ENCODE results near the gene OSBPL3. TPM values are rescaled to one million over a fixed set of nuclear protein-coding genes. Genes with fewer than 3 reads are reported as not detected.

The OSBPL3 gene
- total and polyA plus RNA-seq, 5 experiments from 2014 or later, result 3.4 to 28.4 (median 5.3) TPM

DNA sequence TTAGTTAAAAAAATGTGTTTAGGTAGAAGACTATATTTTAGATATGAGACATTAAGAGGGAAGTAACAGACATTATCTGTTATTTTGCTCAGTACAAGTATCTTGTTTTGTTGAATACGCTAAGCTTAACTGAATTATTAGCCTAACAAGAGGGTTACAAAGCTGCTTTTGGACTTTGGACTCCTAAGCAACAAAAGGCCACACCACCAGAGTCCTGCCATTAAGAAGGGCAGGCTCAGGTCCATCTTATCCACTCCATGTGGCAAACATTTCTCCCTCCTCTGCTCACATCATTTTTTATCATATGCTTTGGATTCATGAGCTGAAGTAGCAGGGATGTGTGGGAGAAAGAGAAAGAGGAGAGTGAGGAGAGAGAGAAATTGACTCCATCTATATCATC, 33.5 kb downstream of the OSBPL3 start:
- Mint-ChIP-seq H3K27ac (peak overlapping the region in 1 of 10 donors; percentile 51), H3K36me3 (no peaks in the 10 kb centered on the region)
- POLR2A ChIA-PET, result no interaction called here

DNA sequence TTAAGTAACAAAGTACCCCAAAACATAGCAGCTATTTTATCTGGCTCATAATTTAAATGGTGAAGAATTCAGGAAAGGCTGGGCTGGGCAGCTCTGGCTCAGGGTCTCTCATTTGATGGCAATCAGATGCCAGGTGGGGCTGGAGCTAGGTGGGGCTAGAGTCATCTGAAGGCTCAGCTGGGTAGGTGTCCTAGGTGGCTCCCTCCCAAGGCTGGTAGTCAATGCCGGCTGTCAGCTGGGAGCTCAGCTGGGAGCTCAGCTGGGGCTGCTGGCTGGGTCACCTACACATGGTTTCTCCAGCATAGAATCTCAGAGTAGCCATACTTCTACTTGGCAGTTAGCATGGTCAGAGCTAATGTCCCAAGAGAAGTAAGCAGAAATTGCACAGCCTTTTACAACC, 34.1 kb downstream of the OSBPL3 start:
- DNase-seq, result no peak
- Mint-ChIP-seq H3K36me3 (no peaks in the 10 kb centered on the region), H3K4me3 (no peak overlapping the region), H3K27ac (no peak overlapping the region), H3K4me1 (peaks cover 13 to 31% (median 27%) of the 10 kb centered on the region in 4 donors), H3K9me3 (peaks cover 0 to 2% (median 0%) of the 10 kb centered on the region in 9 donors), H3K27me3 (no peaks in the 10 kb centered on the region)
- POLR2A ChIA-PET, result no interaction called here
- no peak for ATAC-seq

More for the DNA sequence above, 33.5 kb downstream of the OSBPL3 start:
- Mint-ChIP-seq H3K4me3 (no peak overlapping the region), H3K27me3 (no peaks in the 10 kb centered on the region), H3K4me1 (peaks cover 13 to 35% (median 27%) of the 10 kb centered on the region in 4 donors), H3K9me3 (peaks cover 0 to 2% (median 0%) of the 10 kb centered on the region in 9 donors)
- ATAC-seq (no peak), DNase-seq (no peak)

DNA sequence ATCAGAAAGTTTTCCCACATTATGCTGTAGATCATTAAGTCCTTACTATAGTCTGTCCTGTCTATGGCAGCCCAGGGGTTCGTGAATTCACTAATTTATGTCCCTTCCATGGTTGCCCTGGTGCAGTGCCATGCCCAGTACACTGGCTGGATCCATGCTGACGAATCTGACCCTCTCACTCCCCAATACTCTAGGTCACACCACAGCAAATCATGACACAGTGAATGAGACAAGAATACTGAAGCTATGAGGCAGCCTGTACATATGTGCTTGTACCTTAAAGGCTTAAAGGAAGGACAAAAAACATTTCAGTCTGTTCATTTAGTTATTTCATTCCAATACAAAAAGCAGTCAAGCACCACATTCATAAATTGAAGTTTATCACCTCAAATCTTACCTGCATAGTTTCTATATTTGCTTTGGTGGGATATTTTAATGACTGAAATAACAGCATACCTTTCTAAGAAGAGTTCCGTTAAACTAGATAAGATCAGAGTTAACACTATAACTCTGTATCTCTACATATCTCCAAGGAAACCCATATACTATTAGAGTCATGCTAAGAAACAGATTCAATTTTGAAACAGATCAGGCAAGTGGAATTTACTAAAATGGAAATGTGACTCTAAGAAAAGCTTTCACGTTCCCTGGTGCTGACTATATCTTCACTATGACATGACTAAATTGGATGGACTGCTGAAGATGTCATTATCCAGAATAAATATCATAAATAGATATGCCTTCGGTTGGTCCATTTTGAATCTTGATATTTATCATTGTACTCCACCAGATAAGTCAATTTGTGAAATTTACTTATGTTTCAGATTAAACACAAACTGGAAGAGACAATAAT, 36.7 kb downstream of the OSBPL3 start:
- DNase-seq (no peak), ATAC-seq (no peak)
- Mint-ChIP-seq H3K27me3 (no peaks in the 10 kb centered on the region), H3K4me1 (peaks cover 9 to 24% (median 15%) of the 10 kb centered on the region in 4 donors), H3K36me3 (no peaks in the 10 kb centered on the region), H3K27ac (peak overlapping the region in 1 of 10 donors; percentile 36), H3K4me3 (no peak overlapping the region), H3K9me3 (peaks cover 0 to 2% (median 0%) of the 10 kb centered on the region in 9 donors)
- POLR2A ChIA-PET, result no interaction called here

- H3K9me3 Mint-ChIP-seq, result peaks cover 0 to 2% (median 0%) of the 10 kb centered on the region in 9 donors
- no peak overlapping the region for H3K4me3 Mint-ChIP-seq
- no peak for ATAC-seq
- no peak overlapping the region for H3K27ac Mint-ChIP-seq
- H3K4me1 Mint-ChIP-seq, result peaks cover 9 to 19% (median 14%) of the 10 kb centered on the region in 4 donors
- POLR2A ChIA-PET, result interaction anchor here (0.6 kb wide), 1 partner anchor 109 kb away, joined by 3 read pairs; no protein-coding TSS in a partner anchor
- DNase-seq, result no peak
- H3K36me3 Mint-ChIP-seq, result peaks cover 0 to 4% (median 0%) of the 10 kb centered on the region in 3 donors
- H3K27me3 Mint-ChIP-seq, result no peaks in the 10 kb centered on the region
These were observed 37.8 kb downstream of the OSBPL3 start for GRCh38 chr7:24942226-24942625.

DNA sequence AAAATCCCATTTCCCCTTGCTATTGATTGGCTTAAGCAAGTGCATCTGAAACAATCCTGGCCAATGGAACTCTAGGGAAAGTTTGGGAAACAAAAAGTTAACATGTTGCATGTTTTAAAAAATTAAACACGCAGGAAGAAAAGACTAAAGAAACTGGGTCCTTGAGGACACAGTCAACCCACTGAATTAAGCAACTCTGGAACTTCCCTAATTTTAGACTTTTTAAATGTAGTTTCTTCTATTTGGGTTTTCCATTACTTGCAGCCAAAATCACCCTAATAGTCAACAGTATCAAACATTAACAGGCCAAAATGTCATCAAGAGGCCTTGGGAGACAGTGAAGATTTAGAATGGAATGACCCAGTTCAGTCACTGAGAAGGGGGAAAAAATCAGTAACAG, 40.6 kb downstream of the OSBPL3 start:
- POLR2A ChIA-PET, result no interaction called here
- Mint-ChIP-seq H3K4me1 (peaks cover 14 to 32% (median 22%) of the 10 kb centered on the region in 4 donors), H3K9me3 (no peaks in the 10 kb centered on the region), H3K27ac (no peak overlapping the region), H3K27me3 (no peaks in the 10 kb centered on the region), H3K36me3 (peaks cover 2 to 9% (median 6%) of the 10 kb centered on the region in 3 donors), H3K4me3 (no peak overlapping the region)
- ATAC-seq (no peak), DNase-seq (no peak)

DNA sequence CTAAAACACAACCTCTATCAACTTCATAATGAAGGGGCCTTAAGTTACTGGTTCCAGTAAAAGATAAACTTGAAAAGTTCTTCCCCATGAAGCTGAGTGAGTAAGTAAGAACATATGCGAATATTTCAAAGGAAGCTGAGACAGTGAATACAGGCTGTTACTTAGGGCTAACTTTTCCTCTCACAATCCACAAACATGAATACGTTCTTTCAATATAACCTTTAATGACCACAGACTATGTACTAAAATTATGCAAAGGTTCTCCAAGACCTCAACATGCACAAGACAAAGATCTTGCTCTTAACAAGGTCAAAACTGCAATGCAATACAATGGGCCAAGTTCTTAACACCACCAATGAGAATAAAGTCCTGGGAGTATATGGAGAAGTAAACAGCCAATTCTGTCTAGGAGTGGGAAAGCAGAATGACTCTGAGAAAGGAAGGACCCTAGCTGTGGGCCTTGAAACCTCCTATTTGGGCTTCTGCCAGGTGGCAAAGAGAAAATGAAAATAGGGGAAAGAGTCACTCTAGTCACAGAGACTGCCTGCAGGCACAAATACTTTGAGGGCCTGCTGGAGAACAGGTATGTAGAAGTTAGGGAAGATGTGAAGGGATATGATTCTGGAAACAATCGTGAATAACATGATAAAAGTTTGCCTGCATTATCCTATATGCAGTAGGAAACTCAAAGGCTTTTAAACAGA, 43.7 kb downstream of the OSBPL3 start:
- no peak overlapping the region for H3K4me3 Mint-ChIP-seq
- H3K4me1 Mint-ChIP-seq, result peaks cover 18 to 49% (median 23%) of the 10 kb centered on the region in 4 donors
- no peak overlapping the region for H3K27ac Mint-ChIP-seq
- no peaks in the 10 kb centered on the region for H3K9me3 Mint-ChIP-seq
- H3K27me3 Mint-ChIP-seq, result no peaks in the 10 kb centered on the region
- no peak for DNase-seq
- POLR2A ChIA-PET, result no interaction called here
- peaks cover 2 to 9% (median 6%) of the 10 kb centered on the region in 3 donors for H3K36me3 Mint-ChIP-seq
- ATAC-seq, result no peak

- DNase-seq, result no peak
- ATAC-seq, result no peak
- Mint-ChIP-seq H3K9me3 (no peaks in the 10 kb centered on the region), H3K4me1 (peaks cover 16 to 42% (median 20%) of the 10 kb centered on the region in 4 donors), H3K27me3 (no peaks in the 10 kb centered on the region), H3K36me3 (peaks cover 2 to 18% (median 6%) of the 10 kb centered on the region in 3 donors), H3K4me3 (no peak overlapping the region), H3K27ac (no peak overlapping the region)
- POLR2A ChIA-PET, result no interaction called here
These were observed 46.7 kb downstream of the OSBPL3 start for GRCh38 chr7:24933298-24933697.

- Mint-ChIP-seq H3K36me3 (peaks cover 2 to 16% (median 6%) of the 10 kb centered on the region in 3 donors), H3K4me1 (peaks cover 16 to 44% (median 19%) of the 10 kb centered on the region in 4 donors), H3K27me3 (no peaks in the 10 kb centered on the region), H3K9me3 (no peaks in the 10 kb centered on the region), H3K4me3 (no peak overlapping the region), H3K27ac (peak overlapping the region in 1 of 10 donors; percentile 10)
- POLR2A ChIA-PET, result no interaction called here
- DNase-seq (no peak), ATAC-seq (no peak)
These were observed 47.2 kb downstream of the OSBPL3 start for GRCh38 chr7:24932815-24933214.

- Mint-ChIP-seq H3K9me3 (no peaks in the 10 kb centered on the region), H3K4me3 (no peak overlapping the region), H3K36me3 (peaks cover 2 to 13% (median 6%) of the 10 kb centered on the region in 3 donors), H3K27me3 (no peaks in the 10 kb centered on the region), H3K4me1 (peaks cover 16 to 46% (median 19%) of the 10 kb centered on the region in 4 donors), H3K27ac (peak overlapping the region in 1 of 10 donors; percentile 10)
- POLR2A ChIA-PET, result no interaction called here
- ATAC-seq (no peak), DNase-seq (no peak)
These were observed 47.6 kb downstream of the OSBPL3 start for GRCh38 chr7:24932389-24932788.

- Mint-ChIP-seq H3K9me3 (no peaks in the 10 kb centered on the region), H3K27me3 (no peaks in the 10 kb centered on the region), H3K4me1 (peaks cover 14 to 45% (median 18%) of the 10 kb centered on the region in 4 donors), H3K27ac (no peak overlapping the region), H3K36me3 (peaks cover 2 to 12% (median 6%) of the 10 kb centered on the region in 3 donors), H3K4me3 (no peak overlapping the region)
- POLR2A ChIA-PET, result no interaction called here
- DNase-seq, result no peak
- no peak for ATAC-seq
These were observed 48.1 kb downstream of the OSBPL3 start for GRCh38 chr7:24931844-24932243.

- Mint-ChIP-seq H3K36me3 (peaks cover 0 to 9% (median 0%) of the 10 kb centered on the region in 3 donors), H3K4me3 (no peak overlapping the region)
These were observed 49.1 kb downstream of the OSBPL3 start for GRCh38 chr7:24930856-24931255.

DNA sequence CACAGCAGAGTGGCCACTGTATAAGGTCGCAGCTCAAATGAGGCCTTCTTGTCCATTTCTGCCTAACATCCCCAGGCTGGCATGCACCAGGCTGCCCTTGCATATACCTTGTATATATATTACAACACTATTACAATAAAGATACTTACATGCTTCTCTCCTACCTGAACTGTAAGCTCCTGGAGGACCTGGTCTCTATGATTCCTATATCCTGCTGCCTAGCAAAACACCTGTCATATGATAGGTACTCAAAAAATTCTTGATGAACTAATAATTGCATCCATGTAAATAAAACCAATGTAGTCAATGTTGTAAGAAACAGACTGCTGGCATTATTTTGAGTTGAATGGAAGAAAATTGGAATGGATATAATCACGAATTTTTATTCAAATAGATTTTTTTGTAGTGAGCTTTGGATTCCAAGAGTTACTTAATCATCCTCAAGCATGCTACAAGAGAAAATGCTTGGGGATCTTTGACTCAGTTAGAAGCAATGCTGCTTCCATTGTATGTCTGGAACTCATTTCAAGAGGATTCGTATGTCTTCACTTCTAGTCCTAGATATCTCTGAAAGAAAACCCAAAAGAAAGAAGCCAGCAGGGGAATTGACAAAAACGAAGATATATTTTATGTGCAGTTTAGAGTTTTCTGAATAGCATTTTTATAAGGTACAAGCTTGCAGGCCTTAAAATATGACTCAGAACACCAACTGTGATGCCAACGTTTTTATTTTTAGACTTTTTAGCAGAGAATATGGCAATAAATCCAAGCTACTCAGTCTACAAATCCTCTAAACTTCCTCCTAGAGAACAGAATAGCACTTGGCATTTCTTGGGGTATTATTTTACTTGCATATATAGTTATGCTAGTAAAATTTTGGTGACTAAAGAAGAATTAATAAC, 53.1 kb downstream of the OSBPL3 start:
- ATAC-seq (no peak), DNase-seq (no peak)
- Mint-ChIP-seq H3K9me3 (no peaks in the 10 kb centered on the region), H3K36me3 (peaks cover 0 to 9% (median 0%) of the 10 kb centered on the region in 3 donors), H3K27ac (peak overlapping the region in 2 of 10 donors; percentile 2 to 16), H3K27me3 (no peaks in the 10 kb centered on the region), H3K4me1 (peaks cover 12 to 49% (median 15%) of the 10 kb centered on the region in 4 donors), H3K4me3 (no peak overlapping the region)
- POLR2A ChIA-PET, result no interaction called here

More at GRCh38 chr7:24930856-24931255, 49.1 kb downstream of the OSBPL3 start:
- POLR2A ChIA-PET, result no interaction called here
- Mint-ChIP-seq H3K4me1 (peaks cover 5 to 42% (median 10%) of the 10 kb centered on the region in 4 donors), H3K9me3 (no peaks in the 10 kb centered on the region), H3K27ac (peak overlapping the region in 2 of 10 donors; percentile 12 to 54), H3K27me3 (no peaks in the 10 kb centered on the region)
- no peak for ATAC-seq
- DNase-seq, result no peak

All from naive thymus-derived CD8-positive, alpha-beta T cell (primary cell).